Kidney (tissue), 14 donors: ENCODE measurements around the gene FAAH. TPM values are rescaled to one million over a fixed set of nuclear protein-coding genes. Genes with fewer than 3 reads are reported as not detected.

Experiments
- DNase-seq, 5 donors: peaks; one replicate each; pipeline ENCODE4 v3.0.0-alpha.2; 2013 to 2020
- FAIRE-seq: peaks from 2 replicates; lab custom pipeline; 2012; peaks lifted over from hg19 to GRCh38; lab: Jason Lieb, UNC
- H3K27ac ChIP-seq, 2 donors: one replicate each; pipeline ENCODE4 v1.7.0; 2013; ENCODE audit warnings: low read depth in 2 of 2, low read length in 2 of 2, inconsistent platforms in 1 of 2
- H3K27me3 ChIP-seq: one replicate; pipeline ENCODE4 v1.7.1; 2013; ENCODE audit warnings: low read length, inconsistent platforms; ENCODE audit not compliant: control insufficient read depth, insufficient read depth
- H3K36me3 ChIP-seq, 3 donors: one replicate each; pipeline versions ENCODE4 v1.7.0 to v1.7.1; 2013; ENCODE audit warnings: low read length in 3 of 3, control low read depth in 1 of 3, inconsistent platforms in 1 of 3; ENCODE audit not compliant: insufficient read depth in 3 of 3, control insufficient read depth in 2 of 3
- H3K4me1 ChIP-seq, 3 donors: one replicate each; pipeline versions ENCODE4 v1.7.0 to v1.7.1; 2013; ENCODE audit warnings: low read length in 3 of 3, inconsistent platforms in 1 of 3, low read depth in 1 of 3; ENCODE audit not compliant: control insufficient read depth in 2 of 3, insufficient read depth in 2 of 3
- H3K4me3 ChIP-seq, 3 donors: one replicate each; pipeline versions ENCODE4 v1.7.0 to v1.8.1; 2013; ENCODE audit warnings: low read length in 3 of 3, control low read depth in 1 of 3, inconsistent platforms in 1 of 3
- H3K9ac ChIP-seq, 3 donors: one replicate each; pipeline versions ENCODE4 v1.7.0 to v1.7.1; 2013; ENCODE audit warnings: low read length in 3 of 3, control low read depth in 1 of 3, inconsistent platforms in 1 of 3
- H3K9me3 ChIP-seq, 3 donors: one replicate each; pipeline versions ENCODE4 v1.7.0 to v1.7.1; 2013; ENCODE audit warnings: low read length in 3 of 3, control low read depth in 1 of 3, inconsistent platforms in 1 of 3; ENCODE audit not compliant: control insufficient read depth in 2 of 3, insufficient read depth in 1 of 3
- intact Hi-C: fragments of 100-400 bp; cut with DNase I; formaldehyde crosslinking; loops from one replicate; pipeline ENCODE4 v1.11.1; 2022
- polyA plus RNA-seq: library from polyadenylated mRNA; stranded (reverse); fragments of 350-450 nt; fragmentation: Illumina TruSeq; extraction: RNeasy Lipid Tissue Mini Kit (QIAGEN cat#74804); gene quantifications from one replicate; pipeline ENCODE4 v1.2.3, GENCODE V29; 2014; ENCODE audit warnings: low read depth, low replicate concordance; ENCODE audit not compliant: insufficient read depth
- total RNA-seq: library from RNA; stranded (reverse); fragmentation: NEBNext Ultra II Directional; extraction: Animal tissue kit (Norgen Biotek cat#: 25700); gene quantifications from one replicate; pipeline ENCODE4 v1.2.1, GENCODE V29; 2021
- TF ChIP-seq, protein P1 (sequence below): IDR thresholded peaks from 3 replicates; pipeline ENCODE4 v1.5.1; 2012; ENCODE audit warnings: mild to moderate bottlenecking, moderate library complexity, borderline replicate concordance; ENCODE audit not compliant: insufficient read depth; ENCODE audit errors: extremely low read depth
- donor health status: control.
- donor health status: control.
- donor health status: control.
- donor health status: control.
- donor health status: control.
- donor health status: DM: yes; HTN: yes; CAD: no.
- donor health status: Normal renal cell carcinoma (clear cell type).

FAAH gene
- total and polyA plus RNA-seq, 2 donors from 2014 or later: 39.3 to 50.7 TPM

DNA sequence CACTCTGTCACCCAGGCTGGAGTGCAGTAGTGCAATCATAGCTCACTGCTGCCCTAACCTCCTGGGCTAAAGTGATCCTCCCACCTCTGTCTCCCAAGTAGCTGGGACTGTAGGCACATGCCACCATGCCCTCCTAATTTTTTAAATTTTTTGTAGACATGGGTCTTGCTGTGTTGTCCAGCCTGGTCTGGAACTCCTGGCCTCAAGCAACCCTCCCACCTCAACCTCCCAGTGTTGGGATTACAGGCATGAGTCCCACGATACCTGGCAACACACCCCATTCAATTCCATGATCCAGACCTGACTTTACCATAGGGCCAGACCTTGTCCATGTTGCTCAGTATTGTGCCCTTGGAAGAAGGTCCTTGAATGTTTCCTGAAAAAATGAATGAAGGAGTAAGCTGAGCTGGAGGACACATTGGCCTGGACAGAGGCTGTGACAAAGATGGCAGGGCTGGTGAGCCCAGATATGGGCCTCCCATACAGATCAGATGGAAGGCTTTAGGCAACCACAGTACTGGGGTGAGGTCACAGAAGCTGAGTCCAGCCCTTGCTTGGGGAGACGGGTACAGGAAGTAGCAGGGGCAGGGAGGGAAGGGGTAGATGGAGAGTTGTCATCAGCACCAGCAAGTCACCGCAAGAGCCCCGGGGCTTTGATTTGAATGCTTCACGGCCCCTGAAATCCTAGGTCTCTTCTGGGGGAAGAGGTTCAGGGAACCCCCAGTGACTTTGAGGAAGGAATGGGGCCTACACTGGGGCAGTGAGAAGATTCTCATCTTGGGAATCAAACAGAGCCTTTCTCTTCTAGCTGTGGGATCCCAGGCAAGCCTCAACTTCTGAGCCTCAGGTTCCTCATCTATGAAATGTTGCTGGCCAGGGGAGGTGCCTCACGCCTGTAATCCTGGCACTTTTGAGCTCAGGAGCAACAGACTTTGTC is 55.4 kb downstream of the FAAH start:
- intact Hi-C loops: loop anchor here (5.0 kb wide), 1 partner anchor 78 kb away; no protein-coding TSS in a partner anchor
- H3K4me3 ChIP-seq: no peak overlapping the region
- peaks cover 37% of the 10 kb centered on the region for H3K27me3 ChIP-seq

DNA sequence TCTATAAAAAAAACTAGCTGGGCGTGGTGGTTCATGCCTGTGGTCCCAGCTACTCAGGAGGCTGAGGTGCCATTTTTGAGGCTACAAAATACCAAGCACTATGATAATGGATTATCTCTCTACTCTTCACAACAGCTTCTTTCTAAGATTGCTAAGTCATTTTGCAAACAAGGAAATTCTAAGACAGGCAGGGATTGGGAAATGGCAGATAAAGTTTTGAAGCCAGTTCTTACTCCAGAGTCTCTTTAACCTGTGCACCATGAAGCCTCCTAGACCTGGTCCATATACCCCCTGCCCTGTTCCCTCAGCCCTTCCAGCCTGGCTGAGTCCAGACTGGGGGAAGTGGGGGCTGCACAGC is 56.0 kb downstream of the FAAH start:
- H3K9ac ChIP-seq: no peak overlapping the region
- intact Hi-C loops: no loop called here
- peaks cover 37% of the 10 kb centered on the region for H3K27me3 ChIP-seq
- H3K27ac ChIP-seq: no peak overlapping the region
- no peak for FAIRE-seq
- no peaks in the 10 kb centered on the region for H3K9me3 ChIP-seq
- H3K36me3 ChIP-seq: no peaks in the 10 kb centered on the region
- peaks cover 0 to 4% (median 0%) of the 10 kb centered on the region in 3 donors for H3K4me1 ChIP-seq
- no peak for DNase-seq
- TF ChIP-seq, protein P1, sequence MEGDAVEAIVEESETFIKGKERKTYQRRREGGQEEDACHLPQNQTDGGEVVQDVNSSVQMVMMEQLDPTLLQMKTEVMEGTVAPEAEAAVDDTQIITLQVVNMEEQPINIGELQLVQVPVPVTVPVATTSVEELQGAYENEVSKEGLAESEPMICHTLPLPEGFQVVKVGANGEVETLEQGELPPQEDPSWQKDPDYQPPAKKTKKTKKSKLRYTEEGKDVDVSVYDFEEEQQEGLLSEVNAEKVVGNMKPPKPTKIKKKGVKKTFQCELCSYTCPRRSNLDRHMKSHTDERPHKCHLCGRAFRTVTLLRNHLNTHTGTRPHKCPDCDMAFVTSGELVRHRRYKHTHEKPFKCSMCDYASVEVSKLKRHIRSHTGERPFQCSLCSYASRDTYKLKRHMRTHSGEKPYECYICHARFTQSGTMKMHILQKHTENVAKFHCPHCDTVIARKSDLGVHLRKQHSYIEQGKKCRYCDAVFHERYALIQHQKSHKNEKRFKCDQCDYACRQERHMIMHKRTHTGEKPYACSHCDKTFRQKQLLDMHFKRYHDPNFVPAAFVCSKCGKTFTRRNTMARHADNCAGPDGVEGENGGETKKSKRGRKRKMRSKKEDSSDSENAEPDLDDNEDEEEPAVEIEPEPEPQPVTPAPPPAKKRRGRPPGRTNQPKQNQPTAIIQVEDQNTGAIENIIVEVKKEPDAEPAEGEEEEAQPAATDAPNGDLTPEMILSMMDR: no peak
- H3K4me3 ChIP-seq: no peak overlapping the region

More for the DNA sequence above, 55.4 kb downstream of the FAAH start:
- Histone ChIP-seq H3K27ac (no peak overlapping the region), H3K9me3 (no peaks in the 10 kb centered on the region), H3K9ac (no peak overlapping the region), H3K4me1 (peaks cover 0 to 4% (median 0%) of the 10 kb centered on the region in 3 donors), H3K36me3 (no peaks in the 10 kb centered on the region)
- FAIRE-seq (no peak), DNase-seq (no peak)
- TF ChIP-seq, protein P1: no peak

DNA sequence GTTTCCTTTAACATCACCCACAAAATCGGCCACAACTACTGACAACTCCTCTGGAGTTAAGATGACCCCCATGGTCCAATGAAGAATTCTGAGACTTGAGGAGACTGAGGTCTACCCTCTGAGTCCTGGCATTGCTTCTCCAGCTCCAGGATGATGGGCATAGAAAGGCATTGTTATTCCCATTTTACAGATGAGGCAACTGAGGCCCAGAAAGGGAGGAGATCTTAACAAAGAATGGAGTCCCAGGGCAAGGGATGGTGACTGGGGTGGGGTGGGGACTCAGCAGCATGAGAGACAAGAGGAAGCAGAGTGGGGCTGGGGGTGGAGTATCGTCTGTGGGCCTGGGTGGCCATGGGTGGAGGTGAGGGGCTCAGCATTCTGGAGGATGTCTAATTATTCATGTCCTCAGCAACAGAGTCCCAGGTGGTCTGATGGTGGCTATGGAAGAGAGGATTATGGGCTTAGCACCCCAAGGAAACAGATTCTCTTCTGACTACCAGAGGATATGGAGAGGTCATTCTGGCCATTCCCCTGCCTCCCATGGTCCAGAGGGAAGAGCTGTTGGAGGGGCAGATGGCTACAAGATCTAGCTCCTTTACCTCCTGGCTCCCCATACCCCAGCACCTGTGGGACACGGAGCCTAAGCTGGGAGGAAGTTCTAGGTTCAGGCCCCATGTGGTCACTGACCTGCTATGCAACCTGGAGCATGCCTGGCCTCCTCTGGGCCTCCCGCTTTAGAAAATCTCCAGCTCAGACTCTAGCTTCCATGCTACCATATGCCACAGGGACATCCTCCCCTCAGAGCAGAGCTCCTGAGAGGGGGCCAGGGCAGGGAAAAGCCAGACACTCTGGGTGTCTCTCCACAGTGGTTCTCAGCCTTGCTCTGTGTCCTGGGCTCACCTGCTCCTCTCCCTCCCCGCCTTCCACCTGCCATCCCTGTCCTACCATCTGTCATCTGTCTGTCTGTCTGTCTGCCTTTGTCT is 58.1 kb downstream of the FAAH start:
- no peak for FAIRE-seq
- intact Hi-C loops: no loop called here
- TF ChIP-seq, protein P1: no peak
- Histone ChIP-seq H3K4me3 (no peak overlapping the region), H3K36me3 (no peaks in the 10 kb centered on the region), H3K27me3 (peaks cover 31% of the 10 kb centered on the region), H3K9ac (no peak overlapping the region), H3K4me1 (peaks cover 0 to 4% (median 0%) of the 10 kb centered on the region in 3 donors), H3K9me3 (no peaks in the 10 kb centered on the region), H3K27ac (no peak overlapping the region)
- DNase-seq: no peak
